Activated CD4-positive, alpha-beta T cell treated with anti-CD3 and anti-CD28 coated beads, Interleukin-2, amount 50 U/mL, for 16 hours (primary cell): ENCODE data around the gene ACADVL.
A peak's percentile ranks its signal among the peaks of the same experiment; 100 is the strongest.

ENCODE experiments used
- DNase-seq: peaks from one replicate; pipeline ENCODE4 v3.0.0-alpha.2; 2020

The ACADVL gene

DNA sequence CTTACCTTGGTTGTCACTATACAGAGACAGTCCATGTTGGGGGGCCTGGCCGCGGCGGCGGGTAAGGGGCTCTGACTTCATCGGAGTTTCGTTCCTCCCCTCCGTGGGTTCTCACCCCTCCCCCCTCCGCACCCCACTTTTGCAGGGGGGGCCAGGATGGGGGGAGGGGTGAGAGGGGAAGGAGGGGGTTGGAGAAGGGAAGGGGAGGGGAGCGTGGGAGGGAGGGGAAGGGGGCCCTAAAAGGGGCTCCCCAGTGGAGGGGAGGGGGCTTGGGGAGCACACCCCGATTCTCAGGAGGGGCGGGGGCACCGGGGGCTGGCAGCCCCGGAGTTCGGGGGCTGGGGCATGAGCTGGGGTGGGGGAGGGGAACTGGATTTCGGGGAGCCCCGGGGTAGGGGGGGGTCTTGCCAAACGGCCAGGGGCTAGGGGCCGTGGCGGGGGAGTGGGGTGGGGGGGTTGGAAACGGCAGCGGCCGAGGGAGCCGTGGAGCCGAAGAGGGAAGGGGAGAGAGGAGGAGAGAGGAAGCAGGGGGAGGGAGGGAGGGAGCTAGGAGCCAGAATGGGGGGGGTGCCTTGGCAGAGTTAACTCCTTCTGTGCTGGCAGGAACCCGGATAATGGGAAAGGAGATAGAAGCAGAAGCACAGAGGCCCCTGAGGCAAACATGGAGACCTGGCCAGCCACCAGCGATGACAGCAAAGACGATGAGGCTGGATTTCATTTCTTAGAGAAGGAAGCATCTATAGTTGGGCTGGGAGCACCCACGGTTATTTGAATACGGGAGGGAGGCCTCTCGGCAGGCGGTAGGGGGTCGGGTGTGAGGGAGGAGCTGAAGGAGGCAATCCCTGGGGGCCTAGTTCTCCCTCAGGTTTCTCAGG is 2.4 kb upstream of the ACADVL start:
- no peak for DNase-seq

DNA sequence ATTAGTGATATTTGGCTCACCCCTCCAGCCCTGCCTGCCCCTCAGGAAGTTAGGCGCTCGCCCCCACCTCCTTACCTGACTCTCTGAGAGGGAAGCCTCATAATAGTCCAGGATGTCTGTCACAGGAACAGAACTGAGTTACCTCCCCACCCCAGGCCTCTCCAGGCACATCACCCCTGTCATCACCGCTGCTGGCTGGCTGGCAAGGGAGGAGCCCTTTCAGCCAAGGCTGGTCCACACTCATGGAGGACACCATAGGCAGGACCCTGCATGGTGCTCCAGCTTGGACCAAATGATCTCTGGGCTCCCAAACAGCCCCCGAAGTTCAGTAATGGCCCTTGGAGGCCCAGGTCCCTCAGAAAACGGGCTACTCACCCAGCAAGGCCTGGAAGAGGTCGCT is 1.6 kb upstream of the ACADVL start:
- no peak for DNase-seq

DNA sequence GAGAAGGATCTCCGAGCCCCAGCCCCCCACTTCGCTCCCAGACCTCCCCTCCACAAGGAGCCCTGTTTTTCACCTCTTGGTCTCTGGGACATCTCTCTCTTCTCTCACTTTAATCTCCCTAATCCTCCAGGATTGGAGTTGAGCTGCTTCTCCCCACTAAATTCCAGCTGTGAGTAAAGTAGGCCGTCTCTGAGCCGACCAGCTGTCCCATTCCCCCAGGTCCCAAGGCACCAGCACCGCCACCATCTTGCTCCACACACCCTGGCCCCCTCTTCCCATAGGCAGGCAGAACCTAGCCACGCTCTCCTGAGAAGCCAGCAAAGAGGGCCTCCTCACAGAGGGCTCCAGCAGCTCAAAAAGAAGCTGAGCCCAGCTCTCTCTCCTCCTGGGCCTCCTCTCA is 980 bp upstream of the ACADVL start:
- no peak for DNase-seq

DNA sequence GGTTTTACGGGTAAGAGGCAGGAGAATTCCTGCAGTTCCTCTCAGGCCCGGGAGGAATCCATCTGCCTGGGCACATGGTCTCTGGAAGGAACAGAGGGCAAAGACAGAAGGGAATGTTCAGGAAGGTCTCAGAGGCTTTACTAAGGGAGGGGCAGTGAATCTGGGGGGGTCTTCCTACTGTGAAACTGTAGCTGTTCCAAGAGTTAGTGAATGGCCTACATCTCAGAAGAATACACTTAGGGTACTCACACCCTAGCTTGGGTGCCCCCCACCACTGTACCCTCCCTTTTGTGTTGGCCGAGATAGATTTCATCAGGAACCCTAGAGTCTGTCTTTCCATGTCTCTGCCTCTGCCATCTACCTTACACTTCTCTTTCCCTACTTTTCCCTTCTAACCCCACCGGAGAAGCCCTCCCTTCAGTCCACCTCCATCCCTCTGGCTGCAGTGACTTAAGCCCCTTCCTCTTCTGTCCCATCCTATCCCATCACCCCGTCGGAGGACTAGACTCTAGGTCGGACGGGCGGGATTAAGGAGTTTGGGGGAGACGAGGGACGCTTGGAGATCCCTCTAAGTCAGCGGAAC is 418 bp upstream of the ACADVL start:
- DNase-seq = no peak

DNA sequence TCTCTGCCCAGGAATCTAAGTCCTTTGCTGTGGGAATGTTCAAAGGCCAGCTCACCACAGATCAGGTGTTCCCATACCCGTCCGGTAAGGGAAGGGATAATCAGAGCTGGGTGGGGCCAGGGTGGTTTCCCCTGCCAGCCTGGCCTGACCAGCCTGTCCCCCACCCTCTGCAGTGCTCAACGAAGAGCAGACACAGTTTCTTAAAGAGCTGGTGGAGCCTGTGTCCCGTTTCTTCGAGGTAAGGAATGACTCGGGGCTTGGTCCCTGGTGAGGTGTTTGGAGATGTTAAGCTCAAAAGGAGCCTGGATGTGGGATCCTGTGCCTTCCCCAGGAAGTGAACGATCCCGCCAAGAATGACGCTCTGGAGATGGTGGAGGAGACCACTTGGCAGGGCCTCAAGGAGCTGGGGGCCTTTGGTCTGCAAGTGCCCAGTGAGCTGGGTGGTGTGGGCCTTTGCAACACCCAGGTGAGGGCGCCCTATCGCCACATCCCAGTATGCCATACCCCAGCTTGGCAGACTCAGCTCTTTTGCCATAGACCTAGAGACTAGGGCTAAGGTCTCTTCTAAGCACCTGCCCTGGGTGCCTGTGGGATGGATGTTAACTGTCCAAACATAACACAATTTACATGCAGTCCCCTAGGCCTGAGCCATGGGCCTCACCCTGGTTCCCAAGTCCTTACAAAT is 997 bp downstream of the ACADVL start:
- peak; percentile 74 for DNase-seq

DNA sequence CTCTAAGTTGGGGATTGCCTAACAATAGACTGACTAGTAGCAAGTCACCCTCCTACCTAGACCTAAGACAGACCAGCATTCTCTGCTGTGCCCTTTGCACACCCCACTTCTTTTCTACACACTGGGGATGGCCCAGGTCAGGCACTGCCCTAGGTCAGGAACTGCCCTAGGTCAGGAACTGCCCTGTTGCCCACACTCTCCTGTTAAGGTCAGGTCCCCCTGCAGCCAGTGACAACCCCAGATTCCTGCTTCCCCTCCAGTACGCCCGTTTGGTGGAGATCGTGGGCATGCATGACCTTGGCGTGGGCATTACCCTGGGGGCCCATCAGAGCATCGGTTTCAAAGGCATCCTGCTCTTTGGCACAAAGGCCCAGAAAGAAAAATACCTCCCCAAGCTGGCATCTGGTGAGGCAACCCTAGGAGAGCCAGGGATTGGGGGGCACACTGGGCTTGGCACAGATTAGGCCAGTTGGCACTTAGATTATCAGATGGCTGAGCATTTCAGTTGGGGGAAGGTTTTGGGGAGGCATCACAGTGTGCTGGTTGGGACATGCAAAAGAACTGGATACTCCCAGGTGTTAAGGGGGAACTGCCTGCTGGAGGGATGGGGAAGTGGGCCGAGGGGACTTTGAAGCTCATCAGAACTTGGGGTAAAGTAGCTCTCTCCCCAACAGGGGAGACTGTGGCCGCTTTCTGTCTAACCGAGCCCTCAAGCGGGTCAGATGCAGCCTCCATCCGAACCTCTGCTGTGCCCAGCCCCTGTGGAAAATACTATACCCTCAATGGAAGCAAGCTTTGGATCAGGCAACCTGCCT is 1.7 kb downstream of the ACADVL start:
- DNase-seq = no peak

DNA sequence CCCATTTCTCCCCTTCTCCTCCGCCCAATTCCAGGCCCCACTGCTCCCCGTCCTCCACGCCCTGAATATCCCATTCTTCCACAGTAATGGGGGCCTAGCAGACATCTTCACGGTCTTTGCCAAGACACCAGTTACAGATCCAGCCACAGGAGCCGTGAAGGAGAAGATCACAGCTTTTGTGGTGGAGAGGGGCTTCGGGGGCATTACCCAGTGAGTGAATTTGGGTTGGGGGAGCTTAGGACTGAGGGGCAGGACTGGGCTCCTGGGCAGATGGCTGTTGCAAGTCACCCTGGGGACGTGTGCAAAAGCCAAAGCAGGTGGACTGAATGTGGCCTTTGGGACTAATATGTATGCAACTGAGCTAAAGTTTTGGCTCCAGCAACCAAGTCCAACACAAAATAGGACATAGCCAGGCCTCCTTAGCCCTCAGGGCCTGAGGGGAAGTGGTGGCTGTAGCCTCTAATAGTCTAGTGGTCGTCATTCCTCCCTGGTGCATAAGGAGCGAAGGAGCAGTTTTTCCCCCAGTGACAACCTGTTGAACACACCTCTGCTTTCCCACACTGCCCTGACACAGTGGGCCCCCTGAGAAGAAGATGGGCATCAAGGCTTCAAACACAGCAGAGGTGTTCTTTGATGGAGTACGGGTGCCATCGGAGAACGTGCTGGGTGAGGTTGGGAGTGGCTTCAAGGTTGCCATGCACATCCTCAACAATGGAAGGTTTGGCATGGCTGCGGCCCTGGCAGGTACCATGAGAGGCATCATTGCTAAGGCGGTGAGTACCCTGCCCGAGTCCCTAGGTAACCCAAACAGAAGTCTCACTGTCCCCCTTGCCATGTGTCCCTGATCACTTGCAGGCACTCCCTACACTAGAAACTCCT is 2.6 kb downstream of the ACADVL start:
- DNase-seq = no peak

DNA sequence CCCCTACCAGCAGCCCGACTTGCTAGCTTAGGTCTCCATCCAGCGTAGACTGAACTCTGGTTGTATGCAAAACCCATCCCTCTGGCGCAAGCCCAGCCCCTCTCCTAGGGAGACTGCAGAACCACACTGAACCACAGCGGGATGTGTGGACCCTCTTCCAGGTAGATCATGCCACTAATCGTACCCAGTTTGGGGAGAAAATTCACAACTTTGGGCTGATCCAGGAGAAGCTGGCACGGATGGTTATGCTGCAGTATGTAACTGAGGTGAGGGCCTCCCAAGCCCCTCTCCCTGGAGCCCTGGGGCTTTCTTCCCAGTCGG is 3.2 kb downstream of the ACADVL start:
- no peak for DNase-seq

DNA sequence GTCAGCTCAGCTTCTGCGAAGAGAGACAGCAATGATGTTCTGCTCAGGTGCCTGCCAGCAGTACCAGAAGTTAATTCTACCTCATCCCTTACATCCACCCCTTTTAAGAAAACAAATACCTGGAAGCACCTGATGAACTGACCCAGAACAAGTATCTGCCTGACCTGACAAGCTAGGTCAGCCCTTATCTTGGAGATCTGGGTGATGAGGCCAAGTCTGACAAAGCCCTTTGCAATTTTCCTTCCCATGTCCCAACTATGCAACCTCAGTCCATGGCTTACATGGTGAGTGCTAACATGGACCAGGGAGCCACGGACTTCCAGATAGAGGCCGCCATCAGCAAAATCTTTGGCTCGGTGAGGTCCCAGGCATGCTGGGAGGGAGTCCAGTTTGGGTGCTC is 3.6 kb downstream of the ACADVL start:
- DNase-seq = no peak

DNA sequence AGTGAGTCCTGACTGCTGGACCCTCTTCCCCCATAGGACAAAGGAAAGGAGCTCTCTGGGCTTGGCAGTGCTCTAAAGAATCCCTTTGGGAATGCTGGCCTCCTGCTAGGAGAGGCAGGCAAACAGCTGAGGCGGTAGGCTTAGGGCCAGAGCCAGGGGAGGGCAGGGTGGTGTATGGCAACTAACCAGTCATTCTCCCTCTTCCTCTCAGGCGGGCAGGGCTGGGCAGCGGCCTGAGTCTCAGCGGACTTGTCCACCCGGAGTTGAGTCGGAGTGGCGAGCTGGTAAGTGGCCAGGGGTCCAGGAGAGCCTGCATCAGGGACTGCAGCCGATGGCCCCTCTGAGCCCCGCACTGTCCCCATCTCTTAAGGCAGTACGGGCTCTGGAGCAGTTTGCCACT is 4.4 kb downstream of the ACADVL start:
- DNase-seq = no peak

DNA sequence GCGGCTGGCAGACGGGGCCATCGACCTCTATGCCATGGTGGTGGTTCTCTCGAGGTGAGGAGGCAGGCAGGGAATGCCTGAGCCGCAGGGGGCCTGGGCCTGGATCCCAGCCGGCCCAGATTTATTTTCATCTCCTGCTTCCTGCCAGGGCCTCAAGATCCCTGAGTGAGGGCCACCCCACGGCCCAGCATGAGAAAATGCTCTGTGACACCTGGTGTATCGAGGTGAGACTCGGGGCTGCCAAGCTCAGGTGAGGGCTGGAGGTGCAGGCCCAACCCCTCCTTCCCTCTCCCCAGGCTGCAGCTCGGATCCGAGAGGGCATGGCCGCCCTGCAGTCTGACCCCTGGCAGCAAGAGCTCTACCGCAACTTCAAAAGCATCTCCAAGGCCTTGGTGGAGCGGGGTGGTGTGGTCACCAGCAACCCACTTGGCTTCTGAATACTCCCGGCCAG is 4.9 kb downstream of the ACADVL start:
- DNase-seq = no peak

DNA sequence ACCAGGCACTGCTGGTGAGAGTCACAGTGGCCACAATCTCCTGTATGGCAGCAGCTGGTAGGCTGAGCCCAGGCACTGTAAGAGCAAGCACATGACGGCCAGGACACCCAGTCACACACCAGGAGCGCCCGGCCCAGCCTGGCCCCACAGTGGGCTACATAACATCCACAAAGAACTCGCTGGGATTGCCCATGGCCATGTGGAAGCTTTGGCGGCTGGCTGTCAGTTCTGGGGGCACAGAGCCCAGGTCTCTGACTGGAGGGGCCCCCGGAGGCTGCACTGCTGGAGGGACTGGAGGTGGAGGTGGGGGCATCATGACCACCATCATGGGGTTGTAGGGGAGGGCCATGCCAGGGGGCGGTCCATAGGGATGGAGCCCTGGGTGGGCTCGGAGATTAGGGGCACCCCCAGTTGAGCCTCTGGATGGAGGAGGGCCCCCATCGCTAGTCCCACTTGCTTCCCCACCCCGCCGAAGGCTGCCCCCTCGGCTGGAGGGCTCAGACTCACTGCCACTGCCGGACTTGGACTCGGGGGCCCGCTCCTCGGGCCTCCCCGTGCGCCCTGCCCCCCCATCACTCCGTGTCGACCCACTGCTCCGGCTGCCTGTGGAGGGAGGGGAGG is 6.1 kb downstream of the ACADVL start:
- DNase-seq = no peak

DNA sequence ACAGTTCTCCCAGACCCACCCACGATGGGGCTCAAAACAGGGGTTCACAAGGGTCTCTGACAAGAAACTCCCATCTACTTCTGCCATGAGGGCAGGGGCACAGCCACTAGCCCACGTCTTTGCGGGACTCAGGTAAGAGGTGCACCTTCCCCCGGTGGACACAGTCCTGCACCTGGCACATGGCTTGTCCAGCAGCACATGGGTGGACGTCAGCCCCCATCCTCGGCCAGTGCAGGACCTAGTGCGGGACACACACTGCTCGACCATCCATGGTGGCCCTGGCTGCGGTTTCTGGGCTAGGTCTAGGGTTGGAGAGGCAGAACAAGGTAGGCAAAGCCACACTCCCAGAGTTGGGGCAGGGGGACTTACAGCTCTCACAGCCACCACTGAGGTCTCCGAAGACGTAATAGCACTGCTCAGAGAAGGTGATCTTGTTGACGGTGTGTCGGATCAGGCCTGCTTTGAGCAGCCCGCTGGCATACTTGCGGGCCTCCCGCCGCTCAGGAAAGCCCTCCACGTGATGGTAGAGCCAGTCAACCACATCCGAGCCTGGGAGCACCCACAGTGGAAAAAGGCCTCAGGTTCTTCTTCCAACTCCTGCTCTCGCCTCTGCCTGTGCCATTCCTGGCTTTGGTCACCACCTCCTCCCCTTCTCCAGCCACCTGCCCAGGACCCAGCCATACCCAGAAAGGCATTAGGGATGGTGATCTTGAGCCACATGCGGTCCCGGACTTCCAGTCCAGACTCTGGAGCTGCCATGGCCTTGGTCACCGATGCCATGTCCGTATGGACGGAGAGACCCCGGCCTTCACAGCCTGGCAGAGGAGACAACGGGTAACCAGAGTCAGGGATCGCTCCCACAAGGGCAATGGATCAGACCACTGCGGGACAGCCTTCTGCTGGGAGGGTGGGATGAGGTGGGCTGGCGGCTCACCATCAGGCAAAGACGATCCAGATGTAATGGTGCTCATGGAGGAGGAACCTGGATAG is 7.3 kb downstream of the ACADVL start:
- DNase-seq = no peak

DNA sequence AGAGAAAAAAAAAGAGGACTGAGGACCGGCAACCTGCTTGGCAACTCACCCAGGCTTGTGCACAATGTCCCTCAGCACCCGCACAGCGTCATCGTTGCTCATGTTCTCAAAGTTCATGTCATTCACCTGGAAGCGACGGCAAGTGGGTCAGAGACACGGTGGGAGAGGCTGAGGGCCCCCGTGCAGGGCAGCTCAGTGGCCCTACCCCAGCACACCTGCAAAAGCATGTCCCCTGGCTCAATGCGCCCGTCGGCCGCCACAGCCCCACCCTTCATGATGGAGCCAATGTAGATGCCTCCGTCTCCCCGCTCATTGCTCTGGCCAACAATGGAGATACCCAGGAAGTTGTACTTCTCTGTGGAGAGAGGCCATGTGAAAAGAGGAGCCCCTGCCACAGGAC is 9.2 kb downstream of the ACADVL start:
- no peak for DNase-seq

DNA sequence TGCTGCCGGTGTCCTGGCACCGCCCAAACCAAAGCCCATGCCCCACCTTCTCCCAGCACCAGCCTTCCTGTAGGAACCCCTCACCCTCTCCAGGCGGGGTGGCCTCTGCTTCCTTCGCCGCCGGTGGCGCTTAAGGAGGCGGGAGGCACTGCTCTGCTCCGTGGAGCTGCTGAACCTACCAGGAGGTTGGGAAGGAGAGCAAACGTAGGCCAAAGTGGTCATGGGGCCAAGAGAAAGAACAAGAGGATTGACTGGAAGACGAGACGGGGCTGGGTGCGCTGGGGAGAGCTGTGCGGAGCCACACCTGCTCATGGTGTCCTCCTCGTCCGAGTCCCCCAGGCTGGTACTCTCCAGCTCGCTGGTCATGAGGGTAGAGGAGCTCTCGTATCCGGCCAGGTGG is 9.8 kb downstream of the ACADVL start:
- no peak for DNase-seq

DNA sequence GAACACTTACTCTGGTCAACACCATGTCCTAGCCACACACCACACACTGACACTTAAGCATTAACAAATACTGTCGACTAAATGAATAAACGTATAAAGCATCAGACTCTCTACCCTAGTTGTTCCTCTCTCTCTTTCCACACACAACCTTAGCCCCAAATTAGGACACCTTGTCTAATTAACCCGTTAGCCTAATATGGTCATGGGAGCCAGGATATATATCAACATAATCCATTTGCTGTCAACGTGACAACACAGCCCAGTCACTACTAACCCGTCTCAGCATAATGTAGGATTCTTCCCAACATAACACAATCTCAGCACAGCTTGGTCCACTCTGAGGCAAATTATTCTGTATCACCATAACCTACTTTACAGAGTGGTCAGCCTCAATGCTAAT is 12.4 kb downstream of the ACADVL start:
- no peak for DNase-seq

DNA sequence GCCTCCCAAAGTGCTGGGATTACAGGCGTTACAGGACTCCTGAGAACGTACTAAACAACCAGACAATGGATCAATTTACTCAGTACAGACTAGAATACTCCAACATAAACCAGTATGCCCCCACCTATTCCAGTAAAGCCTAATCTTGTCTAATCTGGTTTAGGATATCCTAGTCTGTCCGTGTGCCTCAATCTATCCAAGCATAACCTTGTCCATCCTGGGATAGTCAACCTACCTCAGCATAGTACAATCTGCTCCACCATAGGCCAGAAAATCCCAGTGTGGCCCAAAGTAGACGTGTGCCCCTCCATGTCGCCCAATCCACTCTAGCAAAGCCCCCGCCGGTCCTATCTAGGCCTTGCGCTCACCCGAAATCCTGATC is 14.0 kb downstream of the ACADVL start:
- no peak for DNase-seq

DNA sequence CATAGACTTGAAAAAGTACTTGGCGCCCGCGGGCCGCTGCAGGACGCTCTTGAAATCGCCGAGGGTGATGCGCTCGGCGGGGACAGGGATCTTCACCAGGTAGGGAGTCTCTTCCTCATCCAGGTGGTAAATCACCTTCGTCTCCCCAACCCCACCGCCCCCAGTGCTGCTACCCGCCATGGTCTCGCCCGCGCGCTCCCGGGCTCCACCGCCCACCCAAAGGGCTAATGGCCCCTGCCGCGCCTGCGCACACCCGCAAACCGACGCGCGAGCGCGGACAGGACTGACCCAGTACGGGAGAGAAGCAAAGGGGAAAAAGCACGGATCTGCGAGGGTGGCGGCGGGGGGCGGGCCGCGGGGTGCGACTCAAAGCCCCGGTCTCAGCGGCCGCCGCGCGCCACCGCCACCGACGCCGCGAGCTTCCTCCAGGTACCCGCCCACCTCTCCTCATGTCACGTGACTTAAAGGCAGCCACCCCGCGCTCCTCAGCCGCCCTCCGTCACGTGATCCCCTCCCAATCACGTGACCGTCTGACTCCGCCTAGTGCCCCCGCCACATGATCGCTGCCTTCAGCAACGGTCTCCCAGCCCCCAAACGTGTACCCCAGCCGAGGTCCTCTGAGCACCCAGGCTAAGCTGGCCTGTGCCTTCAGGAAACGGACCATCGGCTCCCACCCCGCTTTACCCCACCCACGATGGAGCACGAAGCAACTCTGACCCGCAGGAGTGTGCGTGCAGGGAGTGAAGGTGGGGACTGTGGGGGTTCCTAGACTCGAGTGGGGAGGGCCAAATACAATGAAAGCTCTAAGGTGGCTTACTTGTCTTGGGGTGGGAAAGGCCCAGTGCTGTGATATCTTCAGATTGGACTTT is 14.6 kb downstream of the ACADVL start, which contains the start of gene DVL2:
Gene DVL2 (minus strand): TSS at position 435 of the 869 bp plus-strand sequence. CDS start 255 bp downstream, at position 180.
- DNase-seq = peak; percentile 96
